GM19193 (cell line): ENCODE results near the gene GPANK1.

Experiments
- POLR2A ChIP-seq: IDR thresholded peaks from 4 replicates; pipeline ENCODE4 v1.6.1; 2011; ENCODE audit not compliant: insufficient read depth, insufficient read length; ENCODE audit errors: extremely low read depth

The GPANK1 gene

DNA sequence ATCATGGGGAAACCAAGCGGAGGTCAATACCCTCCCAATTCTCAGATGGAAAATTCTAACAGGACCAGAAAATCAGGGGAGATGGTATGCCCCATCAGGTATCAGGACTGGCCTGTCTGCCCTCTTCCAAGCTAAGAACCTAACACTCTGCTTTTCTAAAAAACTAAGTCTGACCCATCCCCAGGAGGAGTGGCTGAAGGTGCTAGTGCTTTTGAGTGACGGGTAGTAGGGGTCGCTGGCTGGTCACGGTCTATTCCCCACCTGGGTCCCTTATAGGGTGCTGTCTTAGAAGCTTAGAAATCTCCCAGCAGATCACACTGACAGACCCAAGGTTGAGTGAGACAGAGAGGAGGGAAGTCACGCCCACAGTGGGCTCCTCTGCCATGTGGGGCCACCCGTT lies 28.7 kb upstream of the GPANK1 start:
- no peak for TF ChIP-seq POLR2A

DNA sequence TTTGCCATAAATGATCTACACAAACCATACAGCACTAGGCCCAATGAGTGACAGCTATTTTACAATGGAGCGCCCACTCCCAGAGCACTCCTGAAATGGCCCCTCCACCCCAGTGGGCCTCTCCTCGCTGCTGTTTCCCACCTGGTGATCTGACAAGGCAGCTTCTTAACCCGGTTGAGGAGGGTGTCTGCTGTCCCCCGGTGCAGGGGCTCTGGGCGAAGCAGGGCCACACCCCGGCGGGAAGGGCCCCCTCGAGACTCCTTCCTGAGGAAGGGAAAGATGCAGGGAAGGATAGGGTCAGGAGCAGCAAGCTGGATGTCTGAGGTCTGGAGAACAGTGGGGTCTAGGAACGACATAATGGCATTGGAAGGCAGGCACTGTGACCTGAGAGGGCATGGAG lies 28.1 kb upstream of the GPANK1 start:
- no peak for TF ChIP-seq POLR2A

DNA sequence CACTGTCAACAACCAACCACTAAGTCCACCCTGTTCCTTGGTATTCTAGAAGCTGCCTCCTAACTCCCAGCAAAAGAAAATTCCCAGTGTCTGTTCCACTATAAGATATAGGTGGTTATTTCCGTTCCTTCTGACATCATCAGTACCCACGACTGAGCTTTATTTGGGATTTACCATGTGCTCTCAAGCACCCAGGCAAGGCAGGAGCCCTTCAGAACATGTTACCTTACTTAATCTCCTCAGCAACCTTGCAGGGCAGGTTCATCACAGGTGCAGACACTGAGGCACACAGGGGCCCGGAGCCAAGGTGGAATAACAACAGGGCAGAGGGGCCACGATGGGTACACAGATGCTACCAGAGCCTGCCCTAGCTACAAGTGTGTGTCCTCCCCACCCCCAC lies 27.6 kb upstream of the GPANK1 start:
- TF ChIP-seq POLR2A = no peak

DNA sequence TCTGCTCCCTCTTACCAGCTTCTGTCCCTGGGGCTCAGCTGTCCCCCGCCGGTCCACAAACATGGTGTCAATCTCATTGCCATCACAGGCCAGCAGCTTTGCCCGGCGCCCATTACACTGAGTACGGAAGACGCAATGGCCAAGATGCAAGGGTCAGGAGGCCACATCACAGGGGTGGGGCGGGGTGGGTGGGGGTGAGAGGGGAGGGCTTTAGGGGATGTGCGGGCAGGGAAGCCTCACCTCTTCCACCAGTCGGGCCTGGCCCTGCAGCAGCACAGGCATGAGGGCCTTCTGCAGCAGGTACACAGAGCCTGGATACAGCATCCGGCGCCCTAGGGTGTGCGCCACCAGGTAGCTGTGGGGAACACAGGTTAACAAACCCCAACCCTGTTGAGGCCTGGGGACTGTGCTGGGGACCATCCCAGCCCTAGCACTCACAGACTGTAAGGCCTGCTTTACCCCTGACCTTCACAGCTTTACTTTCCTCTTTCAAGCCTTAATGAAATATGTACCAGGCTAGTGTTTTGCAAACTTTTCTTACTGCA lies 26.8 kb upstream of the GPANK1 start:
- TF ChIP-seq POLR2A = no peak

DNA sequence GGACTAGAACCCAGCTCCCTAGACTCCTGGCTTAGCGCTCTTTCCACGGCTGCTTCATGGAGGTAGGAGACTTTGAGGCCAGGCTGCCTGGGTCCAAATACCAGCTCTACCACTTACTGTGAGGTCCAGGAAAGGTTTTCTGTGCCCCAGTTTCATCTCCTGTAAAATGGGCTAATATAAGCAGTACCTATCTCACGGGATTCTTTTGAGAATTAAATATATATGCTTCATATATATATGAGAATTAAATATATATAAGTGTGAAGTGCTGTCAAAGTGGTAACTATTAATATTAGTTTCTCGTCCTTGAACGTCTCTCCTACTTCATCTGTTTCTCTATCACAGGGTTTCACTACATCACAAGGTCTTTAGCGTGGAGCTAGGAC lies 26.3 kb upstream of the GPANK1 start:
- TF ChIP-seq POLR2A = no peak

DNA sequence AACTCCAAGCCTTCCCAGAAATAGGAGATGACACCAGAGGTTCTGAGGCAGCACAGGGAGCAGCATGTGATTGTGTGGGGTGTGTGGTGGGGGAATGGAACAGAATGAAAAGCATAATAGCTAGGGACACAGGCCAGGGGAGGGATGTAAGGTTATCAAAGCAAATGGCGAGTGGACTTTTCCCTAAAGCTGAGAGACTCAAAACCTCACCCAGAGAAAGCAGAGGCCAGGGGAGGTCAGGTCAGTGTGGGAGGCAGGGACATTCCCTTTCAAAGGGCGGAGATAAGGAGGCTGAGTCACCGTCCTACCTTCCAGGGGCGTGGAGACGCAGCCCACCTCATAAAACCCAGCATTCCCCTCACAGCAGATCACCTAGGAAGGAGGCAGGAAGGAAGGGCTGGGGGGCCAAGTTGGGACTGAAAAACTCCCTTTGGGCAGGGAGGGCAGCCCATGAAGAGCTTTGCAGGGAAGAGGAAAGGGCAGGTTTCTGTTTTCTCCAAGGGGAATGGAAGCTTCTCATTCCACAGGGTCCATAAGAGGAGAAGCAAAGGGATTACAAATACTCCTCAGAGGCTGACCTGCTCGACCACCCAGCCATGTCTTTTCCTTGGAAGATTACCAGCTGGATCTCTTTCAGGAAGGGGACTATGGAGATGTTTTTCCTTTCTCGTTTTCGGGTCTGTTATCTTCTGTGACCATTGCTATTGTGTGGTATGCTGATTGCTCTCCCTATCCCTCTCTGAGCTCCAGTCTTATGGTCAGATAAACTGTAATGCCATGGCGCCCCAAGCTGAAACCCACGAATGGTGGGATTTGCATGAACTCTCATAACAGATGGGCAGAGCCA lies 25.7 kb upstream of the GPANK1 start:
- no peak for TF ChIP-seq POLR2A

DNA sequence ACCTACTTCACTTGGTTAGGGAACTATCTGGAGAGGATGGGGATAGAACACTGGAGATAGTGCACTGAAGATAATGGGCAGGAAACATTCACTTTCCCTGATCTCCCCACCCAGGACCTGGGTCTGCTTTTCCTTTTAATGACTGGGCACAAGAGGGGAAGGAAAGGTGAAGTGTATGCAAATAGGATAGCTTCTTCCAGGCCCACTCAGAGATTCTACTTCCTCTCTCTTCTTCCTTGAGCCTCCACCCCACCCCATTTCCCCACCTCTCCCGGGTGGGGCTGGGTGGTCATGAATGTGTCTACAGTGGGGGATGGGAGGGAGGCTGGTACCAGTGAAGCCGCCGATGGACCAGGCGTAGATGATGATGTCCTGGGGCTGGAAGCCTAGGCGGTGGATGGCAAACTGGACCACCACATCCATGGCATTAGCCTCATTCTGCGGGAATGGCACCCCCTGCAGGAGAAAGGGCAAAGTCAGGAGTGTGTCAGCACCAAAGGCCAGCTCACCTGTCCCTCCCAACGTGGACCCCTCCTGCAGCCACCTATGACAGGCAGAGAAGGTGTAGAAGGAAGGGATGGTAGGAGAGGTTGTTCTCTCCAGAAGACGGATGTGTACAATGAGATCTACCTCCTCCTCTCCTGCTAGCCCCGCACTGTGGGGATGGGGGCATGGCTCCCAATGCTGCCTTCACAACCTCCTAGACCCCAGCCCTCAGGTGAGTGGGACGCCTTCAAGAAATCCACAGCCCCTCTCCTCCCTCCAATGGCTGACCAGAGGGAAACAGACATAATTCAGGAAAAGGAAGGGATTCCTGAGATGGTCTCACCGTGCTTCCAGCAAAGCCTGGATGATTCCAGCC lies 24.7 kb upstream of the GPANK1 start:
- no peak for TF ChIP-seq POLR2A

DNA sequence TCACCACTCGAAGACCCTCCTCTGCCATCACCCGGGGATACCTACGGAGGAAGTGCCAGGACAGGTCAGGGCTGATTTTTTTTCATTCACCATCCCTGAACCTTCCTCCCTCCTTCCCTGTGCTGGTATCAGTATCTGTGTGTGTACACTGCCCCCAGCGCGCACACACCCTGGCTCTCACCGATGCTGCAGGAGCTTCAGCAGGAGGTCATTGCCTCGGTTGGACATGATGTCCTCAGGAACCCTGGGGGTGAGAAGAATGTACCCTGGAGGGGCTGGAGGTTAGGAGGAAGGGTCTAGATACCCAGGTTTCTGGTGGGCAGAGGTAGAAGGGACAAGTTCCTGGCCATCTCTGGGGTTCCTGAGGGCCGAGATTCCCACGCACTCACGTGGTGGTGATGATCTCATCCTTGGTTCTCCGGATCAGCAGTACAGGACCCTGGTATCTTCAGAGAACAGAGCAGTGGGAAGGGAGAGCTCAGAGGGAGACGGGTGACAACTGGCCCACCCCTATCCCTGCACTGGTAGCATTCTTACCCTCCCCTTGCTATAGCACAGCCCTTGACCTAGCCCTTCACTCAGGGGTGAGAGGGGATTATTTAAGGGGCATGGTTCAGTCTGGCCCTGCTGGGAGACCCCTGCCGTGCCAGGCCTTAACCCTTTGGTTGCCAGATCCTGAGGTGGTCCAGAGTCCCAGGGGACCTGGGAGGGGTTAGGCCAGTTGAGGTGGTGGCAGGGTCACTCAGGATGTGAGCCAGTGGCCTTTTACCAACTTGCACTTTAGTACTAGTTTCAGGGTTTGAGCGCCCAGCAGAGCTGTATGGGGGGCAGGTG lies 23.3 kb upstream of the GPANK1 start:
- TF ChIP-seq POLR2A = no peak

DNA sequence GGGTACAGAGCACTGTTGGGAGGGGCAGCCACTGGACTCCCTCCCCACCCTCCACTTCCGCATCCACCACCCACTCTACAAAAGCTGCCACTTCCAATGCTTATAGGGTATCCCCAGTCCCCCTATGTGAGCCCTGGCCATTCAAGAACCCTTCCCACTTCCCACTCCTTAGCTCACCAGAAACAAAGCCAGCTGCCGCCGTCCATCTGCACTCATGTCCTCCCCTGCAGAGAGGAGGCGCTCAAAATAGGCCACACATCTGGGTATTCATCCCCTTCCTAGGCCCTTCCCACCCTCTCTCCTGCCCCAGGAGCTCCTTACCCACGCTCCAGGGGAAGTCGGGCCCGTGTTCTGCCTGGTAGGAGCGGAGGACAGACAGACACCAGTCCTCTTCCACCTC lies 22.5 kb upstream of the GPANK1 start:
- no peak for TF ChIP-seq POLR2A

DNA sequence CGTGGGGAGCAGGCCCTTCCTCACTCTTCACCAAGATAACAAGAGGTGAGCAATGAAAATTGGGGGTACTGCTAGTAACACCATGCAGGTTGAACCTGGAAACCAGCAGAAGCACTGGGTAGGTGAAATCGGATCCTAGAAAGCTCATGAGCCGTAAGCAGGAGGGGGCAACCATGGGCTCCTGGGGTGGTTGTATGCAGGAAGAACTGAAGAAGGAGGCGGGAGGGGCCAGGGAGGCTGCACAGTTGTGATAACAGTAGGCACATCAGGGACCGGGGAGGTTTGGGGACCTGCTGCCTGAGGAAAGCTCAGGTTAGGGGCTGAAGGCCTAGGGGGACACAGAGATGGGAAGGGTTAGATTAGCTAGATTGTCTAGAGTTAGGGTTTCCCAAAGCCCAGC lies 21.7 kb upstream of the GPANK1 start:
- TF ChIP-seq POLR2A = no peak

DNA sequence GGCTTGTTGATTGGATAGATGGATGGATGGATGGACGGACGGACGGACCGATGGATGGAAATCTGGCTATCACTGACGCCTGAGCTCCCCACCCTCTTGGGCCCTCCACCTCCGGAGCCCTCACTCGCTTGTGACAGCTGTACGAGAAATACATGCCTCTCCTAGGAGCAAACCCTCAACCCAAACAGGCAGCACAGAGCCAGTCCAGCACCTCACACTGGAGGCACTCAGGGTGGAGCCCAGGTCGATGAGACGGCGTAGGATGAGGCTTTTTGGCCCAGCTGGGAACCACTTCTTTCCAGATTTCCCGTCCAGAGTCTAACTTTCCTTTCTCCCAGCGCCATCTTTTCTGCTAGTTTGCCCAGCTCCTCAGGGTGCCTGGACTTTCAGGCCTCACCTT lies 18.8 kb upstream of the GPANK1 start:
- no peak for TF ChIP-seq POLR2A

DNA sequence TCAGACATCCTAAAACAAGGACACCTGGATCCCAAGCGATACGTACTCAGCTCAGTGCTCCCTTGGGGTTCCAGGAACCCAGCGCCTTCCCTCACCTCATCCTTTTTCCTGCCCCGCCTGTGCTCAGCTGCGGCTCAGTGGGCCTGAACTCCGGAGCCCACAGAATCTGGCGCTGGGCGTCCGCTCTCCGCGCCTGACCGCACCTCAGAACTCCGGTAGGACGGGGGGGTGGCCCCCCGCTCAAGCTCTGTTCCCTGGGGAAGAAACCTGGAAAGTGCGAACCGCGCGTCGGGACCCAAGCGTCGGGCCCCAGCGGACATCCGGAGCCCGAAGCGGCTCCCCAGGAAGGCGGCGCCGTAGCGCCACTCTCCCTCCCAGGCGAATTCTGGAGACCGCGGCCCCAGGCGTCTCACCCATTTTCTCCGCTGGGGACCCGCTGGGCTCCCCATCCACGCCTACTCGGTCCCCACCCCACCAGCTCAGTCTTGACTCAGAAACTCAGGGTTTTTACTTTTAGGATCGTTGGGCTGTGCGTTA lies 16.4 kb upstream of the GPANK1 start:
- TF ChIP-seq POLR2A = no peak

DNA sequence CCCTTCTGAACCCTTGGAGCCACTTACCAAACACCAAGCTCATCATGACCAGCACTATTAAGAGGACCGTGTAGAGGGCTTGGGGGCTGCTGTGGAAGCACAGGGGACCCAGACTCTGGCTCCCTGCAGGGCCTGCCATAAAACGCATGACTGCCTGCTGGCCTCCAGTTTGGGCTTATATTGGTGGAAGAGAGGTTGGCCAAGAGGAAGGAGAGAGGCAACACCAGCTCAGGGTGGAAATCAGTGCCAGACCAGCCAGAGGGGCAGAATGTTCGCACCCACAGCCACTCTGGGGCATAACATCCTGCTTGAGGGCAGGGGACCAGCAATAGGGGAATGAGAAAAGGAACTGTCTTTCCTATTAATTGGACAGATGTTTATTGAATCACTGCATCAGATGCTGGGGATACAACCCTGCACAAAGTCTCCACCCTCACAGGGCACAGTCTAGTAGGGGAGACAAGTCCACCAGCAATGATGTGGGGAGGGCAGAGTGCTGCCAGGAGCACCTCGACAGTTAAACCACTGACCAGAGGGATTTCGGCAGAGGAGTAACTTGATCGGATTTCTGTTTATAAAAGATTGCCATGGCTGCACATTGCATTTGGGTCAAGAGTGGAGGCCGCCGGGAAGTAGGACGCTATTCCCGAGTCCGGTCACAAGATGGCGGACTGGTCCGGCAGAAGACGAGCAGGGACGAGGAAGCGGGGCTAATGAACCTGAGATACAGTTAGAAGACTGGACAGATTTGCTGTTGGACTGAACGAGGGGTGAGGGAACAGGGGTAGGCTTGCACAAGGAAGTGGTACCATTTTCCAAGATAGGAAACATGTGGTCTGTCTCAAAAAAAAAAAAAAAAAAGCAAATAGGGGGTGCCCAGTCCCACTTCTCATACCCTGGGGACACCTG lies 15.7 kb upstream of the GPANK1 start, which contains the start of gene LY6G5C:
Gene LY6G5C, minus strand, starts transcription at position 842 of the 909 bp plus-strand sequence. Its CDS starts 694 bp downstream, at position 148.
- TF ChIP-seq POLR2A = no peak

DNA sequence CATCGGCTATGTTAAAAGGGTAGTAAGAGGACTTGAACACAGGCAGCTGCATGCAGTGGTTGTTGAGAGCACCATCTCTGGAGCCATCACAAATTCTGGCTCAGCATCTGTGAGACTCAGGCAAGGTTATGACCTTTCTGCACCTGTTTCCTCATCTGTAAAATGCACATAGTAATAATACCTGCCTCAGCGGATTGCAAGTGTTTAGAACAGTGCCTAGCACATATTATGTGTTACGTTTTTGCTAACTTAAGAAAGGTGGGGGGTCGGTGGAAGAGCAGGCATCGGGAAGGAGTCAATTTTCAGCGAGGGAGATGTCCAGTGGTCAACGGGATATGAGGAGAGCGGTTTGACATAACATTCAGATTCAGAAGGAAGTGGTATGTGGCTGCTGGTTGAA lies 13.2 kb upstream of the GPANK1 start:
- TF ChIP-seq POLR2A = no peak

DNA sequence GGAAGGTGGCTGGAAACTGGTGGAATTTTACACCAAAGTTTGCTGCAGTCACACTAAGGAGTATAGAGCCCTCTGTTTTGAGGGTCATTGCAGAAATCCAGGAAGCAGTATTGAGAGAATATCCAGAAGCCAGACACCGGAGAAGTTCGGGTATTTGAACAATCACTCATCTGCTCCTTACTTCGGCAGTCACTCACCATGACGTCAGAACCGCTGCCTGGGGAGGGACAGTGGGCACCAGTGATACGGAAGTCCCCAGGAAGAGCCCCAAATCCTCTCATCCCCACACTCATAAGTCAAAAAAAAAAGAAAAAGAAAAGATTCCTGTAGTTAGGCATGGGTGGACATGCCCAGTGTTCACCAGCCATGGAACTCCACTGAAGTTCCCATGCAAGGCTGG lies 12.1 kb upstream of the GPANK1 start:
- no peak for TF ChIP-seq POLR2A
